Measurements from ENCODE around the gene CDK11B. TPM values are rescaled to one million over a fixed set of nuclear protein-coding genes. Genes with fewer than 3 reads are reported as not detected.
"Not testable (repeated sequence)": the region's sequence is repeated elsewhere in the genome, so short reads cannot be mapped to it uniquely, and the experiment has no call there.

CDK11B gene
- polyA plus RNA-seq, 1 donor = 27.2 TPM

GRCh38 chr1:1597275-1597930 is 61.4 kb downstream of the CDK11B start:
- no peaks in the 10 kb centered on the region for H3K4me1 ChIP-seq (ENCODE audit: control insufficient read depth, insufficient read depth, low read length)
- no peaks in the 10 kb centered on the region for H3K36me3 ChIP-seq (ENCODE audit: control insufficient read depth, insufficient read depth, low read length)
- H3K4me3 ChIP-seq (ENCODE audit: low read length) = no peak overlapping the region
- whole genome bisulfite sequencing (ENCODE audit: insufficient coverage, low lambda C conversion rate) = no CpG with 5 or more reads among the region's 16 CpGs
- no peak for DNase-seq
- H3K27me3 ChIP-seq (ENCODE audit: control insufficient read depth, insufficient read depth, low read length) = peaks cover 76% of the 10 kb centered on the region
- peaks cover 16% of the 10 kb centered on the region for H3K9me3 ChIP-seq (ENCODE audit: control insufficient read depth, low read depth, low read length)
- H3K27ac ChIP-seq (ENCODE audit: low read length) = no peak overlapping the region

GRCh38 chr1:1596493-1597274 is 62.1 kb downstream of the CDK11B start:
- no peaks in the 10 kb centered on the region for H3K36me3 ChIP-seq (ENCODE audit: control insufficient read depth, insufficient read depth, low read length)
- no peak overlapping the region for H3K4me3 ChIP-seq (ENCODE audit: low read length)
- H3K4me1 ChIP-seq (ENCODE audit: control insufficient read depth, insufficient read depth, low read length) = no peaks in the 10 kb centered on the region
- WGBS (ENCODE audit: insufficient coverage, low lambda C conversion rate) = no CpG with 5 or more reads among the region's 12 CpGs
- peaks cover 16% of the 10 kb centered on the region for H3K9me3 ChIP-seq (ENCODE audit: control insufficient read depth, low read depth, low read length)
- H3K27me3 ChIP-seq (ENCODE audit: control insufficient read depth, insufficient read depth, low read length) = peaks cover 68% of the 10 kb centered on the region
- DNase-seq = no peak
- H3K27ac ChIP-seq (ENCODE audit: low read length) = no peak overlapping the region

GRCh38 chr1:1595341-1595740 is 63.5 kb downstream of the CDK11B start:
- not testable (repeated sequence) for H3K27ac ChIP-seq (ENCODE audit: low read length); H3K4me1 ChIP-seq (ENCODE audit: control insufficient read depth, insufficient read depth, low read length); H3K4me3 ChIP-seq (ENCODE audit: low read length); DNase-seq; H3K9me3 ChIP-seq (ENCODE audit: control insufficient read depth, low read depth, low read length); H3K36me3 ChIP-seq (ENCODE audit: control insufficient read depth, insufficient read depth, low read length)
- WGBS (ENCODE audit: insufficient coverage, low lambda C conversion rate) = no CpG with 5 or more reads among the region's 2 CpGs
- peaks cover 55% of the 10 kb centered on the region for H3K27me3 ChIP-seq (ENCODE audit: control insufficient read depth, insufficient read depth, low read length)

- Histone ChIP-seq H3K27ac (ENCODE audit: low read length) (no peak overlapping the region), H3K27me3 (ENCODE audit: control insufficient read depth, insufficient read depth, low read length) (peaks cover 53% of the 10 kb centered on the region), H3K4me3 (ENCODE audit: low read length) (no peak overlapping the region), H3K9me3 (ENCODE audit: control insufficient read depth, low read depth, low read length) (peaks cover 5% of the 10 kb centered on the region), H3K36me3 (ENCODE audit: control insufficient read depth, insufficient read depth, low read length) (no peaks in the 10 kb centered on the region), H3K4me1 (ENCODE audit: control insufficient read depth, insufficient read depth, low read length) (no peaks in the 10 kb centered on the region)
- 76% methylated on average over 3 of the region's 10 CpGs for WGBS (ENCODE audit: insufficient coverage, low lambda C conversion rate)
- DNase-seq = no peak
Measured at GRCh38 chr1:1594602-1595260, 64.1 kb downstream of the CDK11B start.

GRCh38 chr1:1593834-1594601 is 64.8 kb downstream of the CDK11B start:
- H3K4me3 ChIP-seq (ENCODE audit: low read length) = no peak overlapping the region
- DNase-seq = no peak
- no peak overlapping the region for H3K27ac ChIP-seq (ENCODE audit: low read length)
- no peaks in the 10 kb centered on the region for H3K4me1 ChIP-seq (ENCODE audit: control insufficient read depth, insufficient read depth, low read length)
- WGBS (ENCODE audit: insufficient coverage, low lambda C conversion rate) = no CpG with 5 or more reads among the region's 24 CpGs
- no peaks in the 10 kb centered on the region for H3K36me3 ChIP-seq (ENCODE audit: control insufficient read depth, insufficient read depth, low read length)
- peaks cover 5% of the 10 kb centered on the region for H3K9me3 ChIP-seq (ENCODE audit: control insufficient read depth, low read depth, low read length)
- peaks cover 50% of the 10 kb centered on the region for H3K27me3 ChIP-seq (ENCODE audit: control insufficient read depth, insufficient read depth, low read length)

GRCh38 chr1:1591452-1591851 is 67.4 kb downstream of the CDK11B start:
- Histone ChIP-seq H3K4me3 (ENCODE audit: low read length) (no peak overlapping the region), H3K9me3 (ENCODE audit: control insufficient read depth, low read depth, low read length) (no peaks in the 10 kb centered on the region), H3K36me3 (ENCODE audit: control insufficient read depth, insufficient read depth, low read length) (no peaks in the 10 kb centered on the region), H3K27ac (ENCODE audit: low read length) (no peak overlapping the region), H3K27me3 (ENCODE audit: control insufficient read depth, insufficient read depth, low read length) (peaks cover 26% of the 10 kb centered on the region), H3K4me1 (ENCODE audit: control insufficient read depth, insufficient read depth, low read length) (no peaks in the 10 kb centered on the region)
- WGBS (ENCODE audit: insufficient coverage, low lambda C conversion rate) = no CpG with 5 or more reads among the region's 13 CpGs
- no peak for DNase-seq

Other genes starting within 250 kb of the CDK11B start
- gene ANKRD65, start 237.7 kb downstream of the CDK11B start, polyA plus RNA-seq = 2.6 TPM
- gene VWA1, start 223.3 kb downstream of the CDK11B start, polyA plus RNA-seq = 92.3 TPM
- gene ATAD3C, start 209.3 kb downstream of the CDK11B start, polyA plus RNA-seq = 1.0 TPM
- 21.8 TPM for gene ATAD3B, start 187.2 kb downstream of the CDK11B start, polyA plus RNA-seq
- 20.1 TPM for gene ATAD3A, start 146.8 kb downstream of the CDK11B start, polyA plus RNA-seq
- gene TMEM240, start 118.4 kb downstream of the CDK11B start, polyA plus RNA-seq = 3.9 TPM
- gene SSU72, start 84.1 kb downstream of the CDK11B start, polyA plus RNA-seq = 79.4 TPM
- gene FNDC10, start 58.9 kb downstream of the CDK11B start, polyA plus RNA-seq = 2.4 TPM
- gene MIB2, start 43.5 kb downstream of the CDK11B start, polyA plus RNA-seq = 49.8 TPM
- gene MMP23B, start 26.8 kb downstream of the CDK11B start, polyA plus RNA-seq = 10.7 TPM
- gene SLC35E2B, start 33.8 kb upstream of the CDK11B start, polyA plus RNA-seq = 44.3 TPM
- 21.1 TPM for gene CDK11A, start 65.4 kb upstream of the CDK11B start, polyA plus RNA-seq
- 59.8 TPM for gene NADK, start 119.5 kb upstream of the CDK11B start, polyA plus RNA-seq
- 226 TPM for gene GNB1, start 232.1 kb upstream of the CDK11B start, polyA plus RNA-seq